LNCAP (cell line): ENCODE measurements around the gene TPMT.

Experiments
- CTCF ChIP-seq: fragments of 450-650 bp; IDR thresholded peaks from 2 replicates; pipeline ENCODE4 v1.5.1; 2017; ENCODE audit warnings: mild to moderate bottlenecking

TPMT gene

GRCh38 chr6:18141805-18142590 is 12.9 kb downstream of the TPMT start:
- no peak for TF ChIP-seq CTCF

DNA sequence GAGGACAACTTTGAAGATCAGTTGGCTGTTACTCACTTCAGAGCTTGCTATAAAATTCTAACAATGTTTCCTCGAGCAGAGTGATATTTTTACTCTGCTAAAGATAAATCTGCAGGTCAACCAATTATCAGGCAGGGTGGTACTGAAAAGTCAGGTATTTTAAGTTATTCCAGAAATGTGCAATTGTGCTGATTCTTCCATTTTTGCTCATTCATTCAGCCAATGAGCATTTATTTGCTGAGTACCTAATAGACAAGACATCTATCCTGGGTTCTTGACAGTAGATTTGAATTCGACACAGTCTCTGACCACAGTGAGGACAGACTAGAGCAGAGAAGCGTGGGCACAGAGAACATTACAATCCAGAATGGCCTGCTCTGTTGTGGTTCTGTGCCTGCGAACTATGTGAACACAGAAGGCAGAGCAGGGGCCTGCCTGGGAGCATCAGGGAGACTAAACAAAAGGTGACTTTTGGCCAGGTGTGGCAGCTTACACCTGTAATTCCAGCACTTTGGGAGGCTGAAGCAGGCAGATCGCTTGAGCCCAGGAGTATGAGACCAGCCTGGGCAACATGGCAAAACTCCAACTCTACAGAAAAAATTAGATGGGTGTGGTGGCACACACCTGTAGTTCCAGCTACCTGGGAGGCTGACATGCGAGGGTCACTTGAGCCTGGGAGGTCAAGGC is 14.8 kb downstream of the TPMT start:
- no peak for TF ChIP-seq CTCF

GRCh38 chr6:18138906-18139305 is 16.0 kb downstream of the TPMT start:
- no peak for TF ChIP-seq CTCF

DNA sequence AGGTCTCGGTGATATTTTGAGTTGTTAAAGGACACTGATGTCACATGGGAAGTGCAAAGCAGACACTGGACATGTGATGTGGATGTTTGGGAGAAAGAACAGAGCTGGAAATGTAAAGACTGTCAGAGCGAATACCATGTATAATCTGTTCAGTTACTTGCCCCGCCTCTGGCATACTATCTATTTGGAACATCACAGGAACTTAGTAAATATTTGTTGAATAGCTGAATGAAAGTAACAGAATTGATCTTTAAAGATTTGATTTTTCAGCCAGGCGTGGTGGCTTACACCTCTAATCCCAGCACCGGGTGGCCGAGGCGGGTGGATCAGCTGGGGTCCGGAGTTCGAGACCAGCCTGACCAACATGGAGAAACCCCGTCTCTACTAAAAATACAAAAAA is 18.6 kb downstream of the TPMT start:
- no peak for TF ChIP-seq CTCF

GRCh38 chr6:18135171-18135570 is 19.7 kb downstream of the TPMT start:
- TF ChIP-seq CTCF: no peak

GRCh38 chr6:18132346-18132745 is 22.5 kb downstream of the TPMT start:
- TF ChIP-seq CTCF: no peak

DNA sequence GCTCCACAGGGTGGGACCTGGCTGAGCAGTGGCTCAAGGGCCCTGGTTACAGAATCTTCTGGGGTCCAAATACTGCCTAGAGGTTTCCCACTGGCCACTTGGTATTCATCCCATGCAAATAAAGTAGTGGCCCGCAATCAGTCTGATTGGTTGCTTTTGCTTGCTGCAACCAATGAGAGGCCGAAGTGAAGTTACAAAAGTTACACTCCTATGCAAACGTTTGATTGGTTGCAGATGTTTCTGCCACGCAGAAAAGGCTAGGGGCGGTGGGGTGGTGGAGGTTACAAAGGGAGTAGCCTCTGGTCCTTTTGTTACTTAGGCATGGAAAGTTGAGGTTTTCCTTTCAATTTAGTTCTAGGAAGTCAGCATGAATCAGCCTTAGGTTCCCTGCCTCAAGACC is 28.8 kb downstream of the TPMT start:
- no peak for TF ChIP-seq CTCF
